ENCODE data around the gene EXOC2.

GRCh38 chr6:705047-705446, 12.1 kb upstream of the EXOC2 start:
- TF ChIP-seq TAF1 (IDR thresholded peaks at IDR 0.05; ENCODE audit: low read depth, low read length) = no peak
- no peak for TF ChIP-seq POLR2A (IDR thresholded peaks at IDR 0.05; ENCODE audit: low read depth, low read length)
- TF ChIP-seq SPI1 (IDR thresholded peaks at IDR 0.05; ENCODE audit: low read depth, low read length) = no peak
